Measurements from ENCODE around the gene CES1.

CES1 gene

GRCh38 chr16:55856950-55857349 lies 24.1 kb upstream of the CES1 start:
- H3K4me3 ChIP-seq (ENCODE audit: low read length) = no peak overlapping the region
- no peaks in the 10 kb centered on the region for H3K4me1 ChIP-seq (ENCODE audit: control insufficient read depth, low read length)
- no peaks in the 10 kb centered on the region for H4K20me1 ChIP-seq (ENCODE audit: control insufficient read depth, insufficient read depth, low read depth, low read length)
- H3K36me3 ChIP-seq (ENCODE audit: control insufficient read depth, low read length) = no peaks in the 10 kb centered on the region
- TF ChIP-seq EZH2phosphoT487 (IDR thresholded peaks at IDR 0.05; ENCODE audit: borderline replicate concordance, low read length) = no peak
- no peak for TF ChIP-seq CTCF (IDR thresholded peaks at IDR 0.05; ENCODE audit: low read depth, low read length, poor library complexity, severe bottlenecking)
- H3K9me3 ChIP-seq (ENCODE audit: control insufficient read depth, insufficient read depth, low read length) = no peaks in the 10 kb centered on the region
- H3K27ac ChIP-seq (ENCODE audit: low read depth, low read length) = no peak overlapping the region
- no peaks in the 10 kb centered on the region for H3K79me2 ChIP-seq (ENCODE audit: control insufficient read depth, low read length)
- no peaks in the 10 kb centered on the region for H3K9me2 ChIP-seq (replicated peaks; ENCODE audit: control insufficient read depth, low read length)
- H3K4me2 ChIP-seq (ENCODE audit: low read length) = no peak overlapping the region
- no peaks in the 10 kb centered on the region for H3F3A ChIP-seq (ENCODE audit: control insufficient read depth, insufficient read depth)
- no peaks in the 10 kb centered on the region for H3K27me3 ChIP-seq (ENCODE audit: control insufficient read depth, low read length)

DNA sequence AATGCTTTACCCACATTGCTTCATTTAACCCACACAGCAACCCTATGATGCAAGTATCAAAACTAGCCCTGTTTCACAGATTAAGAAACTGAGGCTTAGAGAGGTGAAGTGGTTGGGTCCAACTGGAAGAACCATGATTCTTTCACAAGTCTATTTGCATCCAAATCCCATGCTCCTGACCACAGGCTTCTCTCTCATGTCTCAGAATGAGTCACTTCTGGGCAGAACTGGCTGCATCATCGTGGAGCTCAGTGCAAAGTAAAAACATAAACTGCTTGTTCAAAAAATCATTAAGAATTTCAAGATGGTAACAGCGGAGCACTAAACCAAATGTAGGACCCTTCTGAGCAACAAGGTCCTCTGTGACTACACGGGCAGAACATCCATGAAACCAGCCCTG lies 20.2 kb upstream of the CES1 start:
- Histone ChIP-seq H3K9me3 (ENCODE audit: control insufficient read depth, insufficient read depth, low read length) (no peaks in the 10 kb centered on the region), H3K4me3 (ENCODE audit: low read length) (no peak overlapping the region), H3K79me2 (ENCODE audit: control insufficient read depth, low read length) (no peaks in the 10 kb centered on the region), H3F3A (ENCODE audit: control insufficient read depth, insufficient read depth) (no peaks in the 10 kb centered on the region), H4K20me1 (ENCODE audit: control insufficient read depth, insufficient read depth, low read depth, low read length) (no peaks in the 10 kb centered on the region), H3K36me3 (ENCODE audit: control insufficient read depth, low read length) (no peaks in the 10 kb centered on the region), H3K4me2 (ENCODE audit: low read length) (no peak overlapping the region), H3K4me1 (ENCODE audit: control insufficient read depth, low read length) (no peaks in the 10 kb centered on the region), H3K27ac (ENCODE audit: low read depth, low read length) (no peak overlapping the region), H3K9me2 (replicated peaks; ENCODE audit: control insufficient read depth, low read length) (no peaks in the 10 kb centered on the region), H3K27me3 (ENCODE audit: control insufficient read depth, low read length) (no peaks in the 10 kb centered on the region)
- TF ChIP-seq CTCF (IDR thresholded peaks at IDR 0.05; ENCODE audit: low read depth, low read length, poor library complexity, severe bottlenecking) (no peak), EZH2phosphoT487 (IDR thresholded peaks at IDR 0.05; ENCODE audit: borderline replicate concordance, low read length) (no peak)

DNA sequence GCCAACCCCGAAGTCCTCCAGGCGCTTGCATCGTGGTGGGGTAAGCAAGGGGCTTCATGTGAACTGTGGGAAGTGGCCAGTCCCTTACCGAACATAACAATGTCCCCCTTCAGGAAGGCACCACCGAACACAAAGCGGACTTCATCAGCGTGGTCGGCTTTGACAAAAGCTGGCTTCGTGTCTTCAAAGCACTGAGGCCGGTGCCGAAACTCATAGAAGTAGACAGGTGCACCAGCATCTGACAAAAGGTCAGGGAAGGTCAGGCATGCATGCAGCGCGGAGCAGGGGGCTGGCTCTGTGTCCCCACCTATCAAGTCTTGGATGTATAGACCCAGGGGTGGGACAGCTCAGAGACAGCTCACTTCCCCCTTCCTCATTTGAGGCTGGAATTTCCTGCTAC lies 16.6 kb upstream of the CES1 start:
- H3K4me2 ChIP-seq (ENCODE audit: low read length) = no peak overlapping the region
- no peak for TF ChIP-seq CTCF (IDR thresholded peaks at IDR 0.05; ENCODE audit: low read depth, low read length, poor library complexity, severe bottlenecking)
- no peak for TF ChIP-seq EZH2phosphoT487 (IDR thresholded peaks at IDR 0.05; ENCODE audit: borderline replicate concordance, low read length)

More for the DNA sequence above, 16.6 kb upstream of the CES1 start:
- Histone ChIP-seq H3K9me3 (ENCODE audit: control insufficient read depth, insufficient read depth, low read length) (no peaks in the 10 kb centered on the region), H3K27ac (ENCODE audit: low read depth, low read length) (no peak overlapping the region), H3K79me2 (ENCODE audit: control insufficient read depth, low read length) (no peaks in the 10 kb centered on the region), H4K20me1 (ENCODE audit: control insufficient read depth, insufficient read depth, low read depth, low read length) (no peaks in the 10 kb centered on the region), H3K36me3 (ENCODE audit: control insufficient read depth, low read length) (no peaks in the 10 kb centered on the region), H3F3A (ENCODE audit: control insufficient read depth, insufficient read depth) (no peaks in the 10 kb centered on the region), H3K4me1 (ENCODE audit: control insufficient read depth, low read length) (no peaks in the 10 kb centered on the region), H3K9me2 (replicated peaks; ENCODE audit: control insufficient read depth, low read length) (no peaks in the 10 kb centered on the region), H3K27me3 (ENCODE audit: control insufficient read depth, low read length) (no peaks in the 10 kb centered on the region), H3K4me3 (ENCODE audit: low read length) (no peak overlapping the region)
